GM18499 (cell line): ENCODE measurements around the gene ELMO1.

Source experiments
- ATAC-seq: cut with Tn5 transposase; IDR thresholded peaks from one replicate; pipeline ENCODE4 v1.9.1; 2021; ENCODE audit warnings: moderate number of reproducible peaks; ENCODE audit not compliant: insufficient read depth, unreplicated experiment

Gene ELMO1

GRCh38 chr7:37047260-37047659, 401.4 kb downstream of the ELMO1 start:
- ATAC-seq, result no peak

GRCh38 chr7:37046531-37047079, 402.1 kb downstream of the ELMO1 start:
- ATAC-seq, result no peak

- ATAC-seq, result no peak
These were observed 402.9 kb downstream of the ELMO1 start for GRCh38 chr7:37045681-37046179.

- no peak for ATAC-seq
These were observed 407.2 kb downstream of the ELMO1 start for GRCh38 chr7:37041461-37041860.

- no peak for ATAC-seq
These were observed 408.3 kb downstream of the ELMO1 start for GRCh38 chr7:37040330-37040729.

GRCh38 chr7:37039131-37039749, 409.4 kb downstream of the ELMO1 start:
- no peak for ATAC-seq

DNA sequence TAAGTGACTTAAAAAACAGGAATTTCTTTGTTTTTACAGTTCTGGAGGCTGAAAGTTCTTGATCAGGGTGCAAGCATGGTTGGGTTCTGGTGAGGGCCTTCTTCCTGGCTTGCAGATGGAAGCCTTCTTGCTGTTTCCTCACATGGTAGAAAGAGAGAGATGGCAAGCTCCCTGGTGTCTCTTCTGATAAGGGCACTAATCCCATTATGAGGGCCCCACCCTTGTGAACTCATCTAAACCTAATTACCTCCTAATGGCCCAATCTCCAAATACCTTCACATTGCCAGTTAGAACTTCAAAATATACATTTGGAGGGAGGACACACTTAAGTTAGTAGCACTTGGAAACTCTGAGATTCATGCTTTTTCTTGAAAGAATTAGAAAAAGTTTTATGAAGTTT, 410.0 kb downstream of the ELMO1 start:
- no peak for ATAC-seq

- no peak for ATAC-seq
These were observed 411.4 kb downstream of the ELMO1 start for GRCh38 chr7:37037286-37037685.

- no peak for ATAC-seq
These were observed 413.0 kb downstream of the ELMO1 start for GRCh38 chr7:37035631-37036030.

GRCh38 chr7:37033141-37033540, 415.5 kb downstream of the ELMO1 start:
- no peak for ATAC-seq

GRCh38 chr7:37032258-37032601, 416.4 kb downstream of the ELMO1 start:
- ATAC-seq, result no peak

- no peak for ATAC-seq
These were observed 416.9 kb downstream of the ELMO1 start for GRCh38 chr7:37031571-37032257.

GRCh38 chr7:37028909-37029440, 419.7 kb downstream of the ELMO1 start:
- no peak for ATAC-seq

DNA sequence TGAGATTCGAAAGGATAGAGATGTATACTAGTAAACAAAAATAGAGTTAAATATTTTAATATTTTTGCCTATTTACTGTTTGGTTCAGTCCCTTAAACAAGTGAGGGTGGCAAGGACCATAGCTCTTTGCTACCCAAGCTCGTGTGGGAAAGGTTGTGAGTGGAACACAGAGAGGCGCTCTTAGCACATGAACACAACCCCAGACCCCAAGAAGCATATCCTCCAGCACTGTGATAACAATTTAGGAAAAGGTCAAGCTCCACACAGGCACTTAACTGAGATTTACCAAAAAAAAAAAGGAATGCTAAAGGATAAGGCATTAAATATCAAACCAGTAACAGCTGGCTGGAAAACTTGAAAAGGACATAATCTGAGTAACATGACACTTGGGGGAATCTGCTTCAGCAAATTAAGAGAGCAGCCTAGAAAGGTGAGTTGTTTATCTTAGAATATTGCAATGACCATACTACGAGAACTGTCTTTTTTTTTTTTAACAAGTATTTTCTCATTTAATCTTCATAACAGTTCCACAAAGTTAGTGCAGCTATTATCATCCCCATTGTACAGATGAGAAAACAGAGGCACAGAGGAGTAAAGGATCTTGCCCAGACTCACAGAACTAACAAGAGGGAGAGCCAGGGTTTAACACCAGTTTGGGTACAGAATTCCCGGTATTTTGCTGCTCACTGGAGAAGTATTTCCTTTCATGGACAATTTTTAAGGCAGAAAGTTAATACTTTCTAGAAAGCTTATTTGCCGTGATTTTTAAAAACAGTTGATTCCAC, 420.9 kb downstream of the ELMO1 start:
- ATAC-seq, result no peak

GRCh38 chr7:37027104-37027503, 421.6 kb downstream of the ELMO1 start:
- ATAC-seq, result no peak

GRCh38 chr7:37018954-37019353, 429.7 kb downstream of the ELMO1 start:
- no peak for ATAC-seq

GRCh38 chr7:37016064-37016878, 432.4 kb downstream of the ELMO1 start:
- no peak for ATAC-seq

GRCh38 chr7:37015353-37016034, 433.2 kb downstream of the ELMO1 start:
- no peak for ATAC-seq

GRCh38 chr7:37013771-37014170, 434.9 kb downstream of the ELMO1 start:
- no peak for ATAC-seq
